Muscle of leg (tissue), 11 donors: Measurements from ENCODE around the gene CAMTA1. TPM values are rescaled to one million over a fixed set of nuclear protein-coding genes. Genes with fewer than 3 reads are reported as not detected.
A peak's percentile ranks its signal among the peaks of the same experiment; 100 is the strongest.

Experiments used
- DNase-seq: peaks from one replicate; pipeline ENCODE4 v3.0.0; 2013
- H3K27ac ChIP-seq: one replicate; pipeline ENCODE4 v1.5.1; 2013; ENCODE audit warnings: mild to moderate bottlenecking, low read length, control low read depth
- H3K27me3 ChIP-seq: one replicate; pipeline ENCODE4 v1.6.1; 2013; ENCODE audit warnings: low read length; ENCODE audit not compliant: control insufficient read depth, insufficient read depth
- H3K36me3 ChIP-seq: one replicate; pipeline ENCODE4 v1.6.1; 2013; ENCODE audit warnings: low read length; ENCODE audit not compliant: control insufficient read depth, insufficient read depth
- H3K4me1 ChIP-seq: one replicate; pipeline ENCODE4 v1.6.1; 2013; ENCODE audit warnings: low read length; ENCODE audit not compliant: control insufficient read depth, insufficient read depth
- H3K4me3 ChIP-seq: one replicate; pipeline ENCODE4 v1.5.1; 2013; ENCODE audit warnings: low read length, control low read depth
- H3K9me3 ChIP-seq: replicated peaks from 2 replicates; pipeline ENCODE4 v1.6.1; 2013; ENCODE audit warnings: low read depth, low read length; ENCODE audit not compliant: control insufficient read depth
- WGBS: methylation state at CpG from one replicate; pipeline ENCODE4 v1.1.5; 2013; ENCODE audit warnings: missing lambda C conversion rate; ENCODE audit not compliant: insufficient coverage; 5-methylcytosine and 5-hydroxymethylcytosine counted together
- polyA plus RNA-seq, 8 donors: library from polyadenylated mRNA; unstranded; fragments of 120-200 nt; gene quantifications; one replicate each; pipeline versions ENCODE4 v1.2.1 to v1.2.3, GENCODE V29; 2013; ENCODE audit warnings: inconsistent platforms in 1 of 8, low replicate concordance in 1 of 8; ENCODE audit not compliant: insufficient read length in 8 of 8, insufficient read depth in 1 of 8
- total RNA-seq: library from RNA; stranded (reverse); fragments of 120-200 nt; gene quantifications from one replicate; pipeline ENCODE4 v1.2.4, GENCODE V29; 2013

The CAMTA1 gene
- total and polyA plus RNA-seq, 9 donors: 36.4 to 56.4 (median 47.7) TPM

GRCh38 chr1:6785728-6786505 lies 663 bp downstream of the CAMTA1 start:
- peaks cover 11% of the 10 kb centered on the region for H3K4me1 ChIP-seq
- DNase-seq: peak; percentile 65
- WGBS: under 1% methylated on average over 57 of the region's 78 CpGs
- no peaks in the 10 kb centered on the region for H3K36me3 ChIP-seq
- H3K4me3 ChIP-seq: peak overlapping the region; percentile 61
- H3K9me3 ChIP-seq: no peaks in the 10 kb centered on the region
- H3K27me3 ChIP-seq: no peaks in the 10 kb centered on the region
- no peak overlapping the region for H3K27ac ChIP-seq

- peaks cover 11% of the 10 kb centered on the region for H3K4me1 ChIP-seq
- WGBS: no CpG with 5 or more reads among the region's 2 CpGs
These were observed 3.7 kb downstream of the CAMTA1 start for GRCh38 chr1:6788946-6789345.

DNA sequence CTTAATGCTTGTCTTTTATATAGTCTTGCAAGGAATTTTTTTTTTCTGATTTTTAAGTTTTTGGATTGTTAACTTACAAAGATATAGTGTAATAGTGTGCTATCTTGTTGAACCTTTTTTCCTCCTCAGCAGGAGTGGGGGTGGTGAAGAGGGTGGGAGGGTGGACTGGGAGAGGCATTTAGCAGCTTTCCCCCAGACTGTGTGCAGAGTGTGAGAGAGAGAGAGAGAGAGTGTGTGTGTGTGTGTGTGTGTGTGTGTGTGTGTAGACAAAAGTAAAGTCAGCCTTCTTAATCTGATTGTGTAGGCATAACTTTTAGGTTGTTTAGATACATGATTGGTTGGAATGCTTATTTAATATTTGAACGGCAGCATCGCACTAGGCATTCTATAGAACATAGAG lies 4.9 kb downstream of the CAMTA1 start:
- no peak overlapping the region for H3K27ac ChIP-seq
- H3K4me3 ChIP-seq: no peak overlapping the region
- no peaks in the 10 kb centered on the region for H3K27me3 ChIP-seq
- DNase-seq: no peak
- H3K4me1 ChIP-seq: peaks cover 11% of the 10 kb centered on the region
- H3K36me3 ChIP-seq: no peaks in the 10 kb centered on the region
- no CpG with 5 or more reads among the region's 2 CpGs for WGBS
- H3K9me3 ChIP-seq: no peaks in the 10 kb centered on the region

More at GRCh38 chr1:6788946-6789345, 3.7 kb downstream of the CAMTA1 start:
- H3K27ac ChIP-seq: no peak overlapping the region
- H3K4me3 ChIP-seq: no peak overlapping the region
- no peaks in the 10 kb centered on the region for H3K9me3 ChIP-seq
- no peaks in the 10 kb centered on the region for H3K27me3 ChIP-seq
- DNase-seq: no peak
- no peaks in the 10 kb centered on the region for H3K36me3 ChIP-seq

GRCh38 chr1:6794164-6794563 lies 8.9 kb downstream of the CAMTA1 start:
- H3K4me3 ChIP-seq: no peak overlapping the region
- no CpG with 5 or more reads among the region's 2 CpGs for WGBS
- no peaks in the 10 kb centered on the region for H3K36me3 ChIP-seq
- peak; percentile 70 for DNase-seq
- H3K9me3 ChIP-seq: no peaks in the 10 kb centered on the region
- no peaks in the 10 kb centered on the region for H3K4me1 ChIP-seq
- no peaks in the 10 kb centered on the region for H3K27me3 ChIP-seq
- no peak overlapping the region for H3K27ac ChIP-seq

DNA sequence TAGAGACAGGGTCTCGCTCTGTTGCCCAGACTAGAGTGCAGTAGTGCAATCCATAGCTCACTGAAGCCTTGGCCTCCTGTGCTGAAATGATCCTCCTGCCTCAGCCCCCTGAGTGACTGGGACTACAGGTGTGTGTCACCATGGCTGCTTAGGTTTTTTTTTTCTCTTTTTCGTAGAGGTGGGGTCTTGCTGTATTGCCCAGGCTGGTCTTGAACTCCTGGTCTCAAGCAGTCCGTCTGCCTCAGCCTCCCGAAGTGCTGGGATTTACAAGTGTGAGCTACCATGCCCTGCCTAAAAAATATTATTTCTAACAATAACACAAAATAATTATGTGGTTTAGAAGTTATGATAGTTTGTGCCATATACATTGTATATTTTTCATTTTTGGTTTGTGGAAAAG lies 9.9 kb downstream of the CAMTA1 start:
- 100% methylated on average over 1 of the region's 4 CpGs for WGBS
- H3K36me3 ChIP-seq: peaks cover 2% of the 10 kb centered on the region
- H3K27ac ChIP-seq: no peak overlapping the region
- H3K4me1 ChIP-seq: no peaks in the 10 kb centered on the region
- no peak overlapping the region for H3K4me3 ChIP-seq
- DNase-seq: no peak
- H3K9me3 ChIP-seq: no peaks in the 10 kb centered on the region
- H3K27me3 ChIP-seq: no peaks in the 10 kb centered on the region

DNA sequence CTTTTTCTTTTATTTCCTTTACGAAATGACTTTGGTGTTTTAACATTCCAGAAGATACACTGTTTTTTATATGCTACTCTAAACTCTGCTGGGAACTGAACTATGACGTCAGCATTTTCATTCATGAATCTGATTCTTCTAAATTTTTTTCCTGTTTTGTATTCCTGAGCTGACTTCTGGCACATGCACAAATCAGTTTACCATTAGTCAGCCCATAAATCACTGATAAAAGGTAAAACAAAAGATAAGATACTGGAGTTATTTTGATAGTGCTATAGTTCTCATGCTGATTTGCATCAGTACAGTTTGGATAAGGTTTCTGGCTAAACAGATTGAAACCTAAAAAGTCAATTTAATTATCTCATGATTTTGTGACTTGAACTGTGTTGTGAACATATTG lies 10.4 kb downstream of the CAMTA1 start:
- peak; percentile 37 for DNase-seq
- no peaks in the 10 kb centered on the region for H3K27me3 ChIP-seq
- no peaks in the 10 kb centered on the region for H3K9me3 ChIP-seq
- H3K36me3 ChIP-seq: peaks cover 2% of the 10 kb centered on the region
- no peak overlapping the region for H3K4me3 ChIP-seq
- H3K27ac ChIP-seq: no peak overlapping the region
- no peaks in the 10 kb centered on the region for H3K4me1 ChIP-seq
- 0% methylated on average over 1 of the region's 2 CpGs for WGBS

GRCh38 chr1:6796095-6796494 lies 10.8 kb downstream of the CAMTA1 start:
- 79% methylated on average over 8 of the region's 9 CpGs for WGBS
- Histone ChIP-seq H3K4me1 (no peaks in the 10 kb centered on the region), H3K9me3 (no peaks in the 10 kb centered on the region), H3K36me3 (peaks cover 2% of the 10 kb centered on the region), H3K4me3 (no peak overlapping the region), H3K27me3 (no peaks in the 10 kb centered on the region), H3K27ac (no peak overlapping the region)
- no peak for DNase-seq

GRCh38 chr1:6799499-6799898 lies 14.2 kb downstream of the CAMTA1 start:
- peaks cover 2% of the 10 kb centered on the region for H3K36me3 ChIP-seq
- no peaks in the 10 kb centered on the region for H3K27me3 ChIP-seq
- no peak overlapping the region for H3K27ac ChIP-seq
- no peak overlapping the region for H3K4me3 ChIP-seq
- H3K9me3 ChIP-seq: no peaks in the 10 kb centered on the region
- no peak for DNase-seq
- no peaks in the 10 kb centered on the region for H3K4me1 ChIP-seq
- WGBS: no CpG with 5 or more reads among the region's 4 CpGs

- H3K9me3 ChIP-seq: no peaks in the 10 kb centered on the region
- H3K36me3 ChIP-seq: peaks cover 2% of the 10 kb centered on the region
- no peaks in the 10 kb centered on the region for H3K4me1 ChIP-seq
- H3K4me3 ChIP-seq: no peak overlapping the region
- no CpG with 5 or more reads among the region's 4 CpGs for WGBS
- no peak overlapping the region for H3K27ac ChIP-seq
- H3K27me3 ChIP-seq: no peaks in the 10 kb centered on the region
- no peak for DNase-seq
These were observed 15.5 kb downstream of the CAMTA1 start for GRCh38 chr1:6800745-6801144.

DNA sequence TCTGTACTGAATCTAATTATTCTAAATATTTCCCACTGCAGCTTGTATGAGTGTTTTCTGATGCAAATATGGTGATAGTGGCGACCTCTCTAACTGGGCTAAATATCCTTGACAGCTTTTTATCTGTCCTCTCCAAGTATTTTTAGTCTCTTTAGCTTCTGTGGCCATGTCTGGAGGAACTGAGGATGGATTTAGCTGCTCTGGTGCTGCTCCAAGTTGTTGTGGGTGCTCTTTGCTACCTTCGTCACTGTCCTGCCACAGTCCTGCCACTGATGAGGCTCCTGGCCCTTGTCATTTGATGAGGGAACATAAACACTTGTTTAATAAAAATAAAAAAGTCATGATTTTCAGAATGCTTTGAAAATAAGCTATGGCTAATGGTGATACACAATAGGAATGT lies 15.9 kb downstream of the CAMTA1 start:
- no peaks in the 10 kb centered on the region for H3K9me3 ChIP-seq
- WGBS: no CpG with 5 or more reads among the region's 2 CpGs
- no peak overlapping the region for H3K27ac ChIP-seq
- H3K4me3 ChIP-seq: no peak overlapping the region
- no peaks in the 10 kb centered on the region for H3K4me1 ChIP-seq
- peaks cover 2% of the 10 kb centered on the region for H3K36me3 ChIP-seq
- no peak for DNase-seq
- no peaks in the 10 kb centered on the region for H3K27me3 ChIP-seq
